ENCODE results near the gene LRRC4B.
"Not testable (repeated sequence)": the region's sequence is repeated elsewhere in the genome, so short reads cannot be mapped to it uniquely, and the experiment has no call there.

Gene LRRC4B

DNA sequence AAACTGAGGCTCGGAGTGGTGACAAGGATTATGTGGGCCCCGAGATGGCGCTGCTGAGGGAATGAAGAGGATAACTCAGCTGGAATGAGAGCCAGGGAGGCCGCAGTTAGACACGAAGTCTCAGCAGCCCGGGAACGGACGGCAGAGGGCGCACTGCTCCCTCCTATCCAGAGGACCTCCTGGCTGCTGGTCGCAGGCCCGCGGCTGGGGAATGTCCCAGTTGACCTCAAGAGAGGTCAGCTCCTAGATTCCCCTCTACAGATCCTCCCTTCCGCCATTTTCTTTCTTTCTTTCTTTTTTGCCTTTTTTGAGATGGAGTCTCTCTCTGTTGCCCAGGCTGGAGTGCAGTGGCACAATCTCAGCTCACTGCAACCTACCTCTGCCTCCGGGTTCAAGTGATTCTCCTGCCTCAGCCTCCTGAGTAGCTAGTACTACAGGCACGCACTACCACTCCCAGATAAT is 30.4 kb downstream of the LRRC4B start:
- peak; percentile 85 to 98 (median 94) for DNase-seq
- intact Hi-C loops (cut with DNase I), result no loop called here

DNA sequence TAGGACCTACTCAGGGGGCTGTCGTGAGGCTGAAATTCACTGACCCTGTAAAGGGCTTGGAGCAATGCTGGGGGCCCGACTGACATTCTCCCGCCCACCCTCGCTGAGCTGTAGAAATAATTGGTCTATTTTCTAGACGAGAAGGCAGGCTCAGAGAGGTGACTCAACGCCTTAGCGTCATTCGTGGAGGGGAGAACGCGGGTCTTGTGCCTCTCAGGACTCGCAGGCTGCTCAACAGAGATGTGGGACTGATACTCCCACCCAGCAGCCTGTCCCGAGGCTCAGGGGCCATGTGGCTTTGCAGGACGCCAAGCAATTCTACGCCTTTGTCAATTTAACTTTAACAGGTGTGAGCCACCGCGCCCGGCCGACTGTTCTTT is 30.9 kb downstream of the LRRC4B start:
- DNase-seq, result peak in 29 of 42 donors; percentile 26 to 84 (median 63)
- intact Hi-C loops (cut with DNase I), result no loop called here

DNA sequence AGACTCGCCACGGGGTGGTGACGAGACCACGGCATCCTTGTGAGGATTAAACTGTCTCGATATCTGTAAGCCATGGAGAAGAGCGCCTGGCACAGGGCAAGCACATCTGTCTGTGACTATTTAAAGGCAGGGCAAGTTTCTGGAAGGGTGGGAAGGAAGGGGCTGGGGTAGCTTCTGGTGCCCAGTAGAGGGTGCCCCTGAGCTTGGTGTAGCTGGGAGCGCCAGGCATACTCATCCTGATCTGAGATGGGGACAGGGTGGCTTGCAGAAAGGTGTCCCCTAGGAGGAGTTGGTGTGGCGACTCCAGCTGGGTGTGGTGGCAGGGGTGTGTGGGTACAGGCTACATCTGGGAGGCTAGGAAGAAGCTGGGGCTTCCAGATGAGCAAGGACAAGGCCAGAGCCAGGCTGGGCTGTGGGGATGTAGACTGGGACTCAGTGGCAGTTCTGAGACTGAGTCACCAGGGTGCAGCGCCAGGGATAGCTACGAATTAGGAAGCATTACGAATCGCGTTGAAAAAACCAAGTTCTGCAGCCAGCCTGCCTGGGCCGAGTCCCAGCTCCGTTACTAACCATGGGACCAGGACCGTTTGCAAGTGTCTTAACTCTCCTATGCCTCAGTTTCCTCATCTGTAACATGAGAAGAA is 31.5 kb downstream of the LRRC4B start:
- intact Hi-C loops (cut with DNase I), result no loop called here
- DNase-seq, result peak in 8 of 42 donors; percentile 30 to 76 (median 41)

- intact Hi-C loops (cut with DNase I), result no loop called here
- no peak for DNase-seq
These were observed 32.5 kb downstream of the LRRC4B start for GRCh38 chr19:50535672-50536187.

- no peak for DNase-seq
- intact Hi-C loops (cut with DNase I), result no loop called here
These were observed 33.8 kb downstream of the LRRC4B start for GRCh38 chr19:50534478-50534877.

DNA sequence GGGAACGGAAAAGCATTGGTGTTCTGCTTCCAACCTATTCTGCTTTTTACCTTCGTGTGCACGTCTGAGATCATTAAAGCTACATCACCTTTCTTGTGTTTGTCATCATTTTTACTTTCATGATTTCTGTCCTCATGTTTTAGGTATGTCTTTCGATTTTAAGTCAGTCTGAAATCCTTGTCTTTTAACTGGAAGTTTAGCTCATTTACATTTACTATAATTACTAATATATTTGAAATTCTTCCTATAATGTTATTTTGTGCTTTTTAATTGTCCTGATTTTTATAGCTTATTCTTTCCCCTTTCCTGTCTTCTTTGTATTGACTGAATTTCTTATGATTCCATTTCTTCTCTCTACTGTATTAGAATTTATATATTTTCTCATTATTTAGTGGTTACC is 35.3 kb downstream of the LRRC4B start:
- intact Hi-C loops (cut with DNase I), result no loop called here
- no peak for DNase-seq

DNA sequence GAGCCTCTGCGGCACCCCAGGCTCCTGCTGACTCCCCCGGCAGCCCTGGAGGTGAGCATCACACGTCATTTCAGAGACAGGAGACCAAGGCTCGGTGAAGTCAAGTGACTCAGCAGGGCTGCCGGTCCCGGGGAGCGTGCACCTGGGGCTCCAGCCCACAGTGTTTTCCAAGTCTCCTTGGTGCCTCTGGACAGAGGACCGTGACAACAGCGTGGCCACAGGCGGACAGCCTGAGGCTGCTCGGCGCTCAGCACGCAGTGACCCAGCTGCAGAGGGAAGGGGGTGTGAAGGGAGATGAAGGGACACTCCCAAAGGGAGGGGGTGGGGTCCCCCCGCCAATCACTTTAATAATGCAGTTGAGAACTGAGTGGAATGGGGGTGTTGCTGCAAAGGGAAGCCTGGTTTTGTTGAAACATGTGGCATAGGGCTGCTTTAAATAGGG is 37.0 kb downstream of the LRRC4B start:
- peak; percentile 47 to 91 (median 72) for DNase-seq
- intact Hi-C loops (cut with DNase I), result no loop called here

DNA sequence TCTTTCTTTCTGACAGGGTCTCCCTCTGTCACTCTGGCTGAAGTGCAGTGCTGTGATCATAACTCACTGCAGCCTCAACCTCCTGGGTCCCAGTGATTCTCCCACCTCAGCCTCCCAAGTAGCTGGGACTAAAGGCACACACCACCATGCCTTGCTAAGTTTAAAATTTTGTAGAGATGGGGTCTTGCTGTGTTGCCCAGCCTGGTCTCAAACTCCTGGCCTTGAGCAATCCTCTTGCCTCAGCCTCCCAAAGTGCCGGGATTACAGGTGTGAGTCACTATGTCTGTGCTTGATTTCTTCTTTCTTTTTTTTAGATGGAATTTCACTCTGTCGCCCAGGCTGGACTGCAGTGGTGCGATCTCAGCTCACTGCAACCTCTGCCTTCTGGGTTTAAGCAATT is 40.2 kb downstream of the LRRC4B start:
- intact Hi-C loops (cut with DNase I); DNase-seq: not testable (repeated sequence)

DNA sequence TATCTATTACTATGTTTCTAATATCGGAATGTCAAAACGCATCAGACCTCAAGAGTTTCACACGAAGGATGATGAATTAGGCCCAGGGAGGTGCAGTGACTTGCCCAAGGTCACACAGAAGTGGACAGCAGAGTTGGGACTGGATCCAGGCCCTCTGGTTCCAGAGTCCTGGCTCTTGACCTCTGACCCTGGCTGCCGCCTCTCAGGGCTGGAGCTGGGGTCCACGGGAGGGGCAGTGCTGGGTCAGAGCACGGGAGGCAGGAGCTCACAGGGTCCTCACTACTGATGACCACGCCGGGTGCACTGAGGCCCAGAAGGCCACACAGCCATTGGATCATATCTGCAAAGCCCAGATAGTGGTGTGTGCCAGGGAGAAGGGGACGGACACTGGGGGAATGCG is 45.4 kb downstream of the LRRC4B start:
- no peak for DNase-seq
- intact Hi-C loops (cut with DNase I), result no loop called here

DNA sequence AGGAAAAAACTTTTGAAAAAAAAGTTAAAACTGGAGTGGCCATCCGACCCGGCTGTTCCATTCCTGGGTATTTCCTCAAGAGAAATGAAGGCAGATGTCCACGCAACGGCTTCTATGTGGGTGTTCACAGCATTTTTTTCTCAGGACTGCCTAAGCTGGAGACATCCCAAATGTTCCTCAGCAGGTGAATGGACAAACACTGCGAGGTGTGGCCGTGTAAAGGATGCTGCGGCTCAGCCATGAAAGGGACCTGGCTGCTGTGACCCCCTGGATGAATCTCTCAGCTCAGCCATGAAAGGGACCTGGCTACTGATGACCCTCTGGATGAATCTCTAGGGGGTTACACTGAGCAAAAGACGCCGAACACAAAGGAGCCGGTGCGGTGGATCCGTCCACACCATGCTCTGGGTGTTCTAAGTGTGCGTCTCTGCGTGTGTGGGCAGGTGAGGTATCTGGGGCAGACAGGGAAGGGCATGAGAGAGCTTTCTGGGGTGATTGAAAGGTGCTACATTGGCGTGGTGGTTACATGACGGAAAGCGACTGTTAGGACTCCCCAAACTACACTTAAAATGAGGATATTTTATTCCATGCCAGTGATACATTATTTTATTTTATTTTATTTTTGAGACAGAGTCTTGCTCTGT is 47.3 kb downstream of the LRRC4B start:
- DNase-seq, result peak in 1 of 42 donors; percentile 23
- intact Hi-C loops (cut with DNase I), result no loop called here

- intact Hi-C loops (cut with DNase I), result no loop called here
- DNase-seq, result no peak
These were observed 49.1 kb downstream of the LRRC4B start for GRCh38 chr19:50519006-50519575.

- no peak for DNase-seq
- intact Hi-C loops (cut with DNase I), result no loop called here
These were observed 49.9 kb downstream of the LRRC4B start for GRCh38 chr19:50518091-50519005.

DNA sequence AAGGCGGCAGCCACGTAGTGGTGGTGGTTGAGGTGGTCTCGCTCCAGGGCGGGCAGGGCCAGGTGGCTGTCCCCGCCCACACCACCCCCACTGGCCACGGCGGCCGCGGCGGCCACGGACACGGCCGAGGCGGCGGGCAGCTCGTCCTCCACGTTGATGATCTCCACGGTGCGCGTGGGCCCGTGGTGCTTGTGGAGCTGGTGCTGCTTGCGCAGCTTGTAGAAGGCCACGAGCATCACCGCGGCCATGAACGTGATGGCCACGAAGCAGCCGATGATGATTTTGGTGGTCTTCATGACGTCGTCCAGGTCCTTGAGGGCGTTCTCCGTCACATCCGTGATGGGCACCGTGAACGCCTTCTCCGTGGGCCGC is 50.5 kb downstream of the LRRC4B start:
- intact Hi-C loops (cut with DNase I), result no loop called here
- no peak for DNase-seq

GRCh38 chr19:50516964-50517703 is 51.1 kb downstream of the LRRC4B start:
- intact Hi-C loops (cut with DNase I), result no loop called here
- no peak for DNase-seq

DNA sequence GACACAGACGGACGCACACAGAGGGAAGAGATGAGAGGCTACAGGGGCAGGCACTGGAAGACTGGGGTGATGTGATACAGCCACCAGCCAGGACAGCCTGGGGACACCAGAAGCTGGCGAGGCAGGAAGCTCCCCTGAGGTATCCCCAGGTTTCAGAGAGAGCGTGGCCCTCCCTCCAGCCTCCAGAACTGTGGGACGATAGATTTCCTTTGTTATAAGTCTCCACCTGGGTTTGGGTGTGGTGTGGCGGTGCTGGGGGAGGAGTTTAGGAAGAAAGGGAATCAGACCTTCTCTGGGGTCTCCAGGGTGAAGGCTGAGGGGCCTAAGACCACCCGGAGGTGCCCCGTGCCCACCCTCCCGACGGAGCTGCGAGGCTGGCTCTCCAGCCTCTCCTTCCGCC is 51.8 kb downstream of the LRRC4B start:
- intact Hi-C loops (cut with DNase I), result no loop called here
- DNase-seq, result no peak

DNA sequence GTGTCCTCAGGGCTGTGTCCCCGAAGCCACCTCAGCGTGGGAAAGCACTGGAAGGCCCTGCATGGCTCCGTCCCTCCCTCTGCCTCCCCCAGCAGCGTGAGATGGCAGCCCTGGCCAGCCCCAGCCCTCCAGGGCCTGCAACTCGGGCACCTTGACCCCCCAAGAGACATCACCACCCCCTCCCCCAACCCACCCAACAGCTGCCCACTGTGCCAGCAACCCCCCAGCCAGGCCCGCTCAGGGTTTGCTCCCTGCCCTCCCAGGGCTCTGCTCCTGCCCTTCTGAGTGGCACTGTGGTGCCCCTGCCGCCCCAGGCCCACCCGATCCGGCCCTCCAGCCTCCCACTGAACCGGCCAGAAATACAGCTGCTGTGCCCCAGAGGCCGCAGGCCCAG is 53.1 kb downstream of the LRRC4B start:
- peak in 1 of 42 donors; percentile 52 for DNase-seq
- intact Hi-C loops (cut with DNase I), result no loop called here

DNA sequence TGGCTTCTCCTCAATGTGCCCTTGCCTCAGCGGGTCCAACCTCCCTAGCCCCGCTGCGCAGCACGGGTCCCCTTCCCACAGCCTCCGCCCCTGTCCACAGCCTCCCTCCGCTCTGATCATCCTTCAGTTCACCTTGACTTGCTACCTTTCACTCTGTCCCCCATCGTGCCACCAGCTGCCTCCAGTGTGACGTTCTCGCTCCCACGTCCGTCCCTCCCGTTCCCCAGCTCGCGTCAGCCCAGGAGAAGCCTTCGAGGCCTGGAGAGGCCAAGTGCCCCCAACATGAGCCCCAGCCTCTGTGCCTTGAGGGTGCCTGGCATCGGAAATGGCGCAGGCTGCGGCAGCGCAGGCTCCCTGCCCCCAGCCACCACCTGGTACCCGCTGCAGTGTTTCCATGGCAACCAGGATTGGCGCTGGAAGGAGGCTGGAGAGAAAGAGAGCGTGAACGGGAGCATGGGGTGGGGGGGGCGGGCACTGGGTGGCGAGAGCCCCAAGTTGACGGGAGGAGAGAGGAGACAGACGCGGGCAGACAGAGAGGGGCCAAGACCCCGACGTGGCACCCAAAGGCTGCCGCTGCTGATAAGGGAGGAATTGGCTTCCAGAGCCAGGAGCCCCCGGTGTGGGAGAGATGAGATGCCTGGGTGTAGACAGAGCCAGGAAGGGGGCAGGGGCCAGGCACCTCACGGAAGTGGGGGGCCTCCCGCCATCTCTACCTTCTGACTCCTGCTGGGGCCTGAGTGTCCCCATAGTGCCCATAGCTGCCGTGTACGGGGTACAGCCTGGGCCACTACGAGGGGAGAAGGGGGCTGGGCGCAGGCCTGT is 53.7 kb downstream of the LRRC4B start:
- DNase-seq, result peak; percentile 78 to 95 (median 89)
- intact Hi-C loops (cut with DNase I), result no loop called here

Measured in head of caudate nucleus (tissue), 42 donors.